Measurements from ENCODE around the gene MED13L.

GRCh38 chr12:116323406-116324386 lies 46.2 kb upstream of the MED13L start:
- TF ChIP-seq CTCF (IDR thresholded peaks at IDR 0.05; ENCODE audit: insufficient read depth, low read length, poor library complexity, severe bottlenecking) (no peak), EZH2phosphoT487 (conservative IDR thresholded peaks at IDR 0.05; ENCODE audit: low read length) (no peak)

All from SU-DHL-6 (cell line).